HepG2 (cell line): ENCODE results near the gene ANAPC2. TPM values are rescaled to one million over a fixed set of nuclear protein-coding genes. Genes with fewer than 3 reads are reported as not detected.
A peak's percentile ranks its signal among the peaks of the same experiment; 100 is the strongest.

ENCODE experiments used
- ATAC-seq: fragments of 200-7000 bp; cut with Tn5 transposase; 3 replicates; pipeline ENCODE4 v1.9.1; 2020; ENCODE audit warnings: mild to moderate bottlenecking, moderate library complexity
- BruUV-seq: library from RNA; stranded (reverse); fragments of 400-500 nt; replicated peaks from 2 replicates; lab custom pipeline; 2021; lab: Mats Ljungman, UMichigan
- CTCF ChIA-PET: fragments of 300-600 bp; formaldehyde crosslinking; extraction: SDS; loops from one replicate; lab custom pipeline; 2021; ENCODE audit warnings: low total read pairs, inconsistent platforms, low intra/inter-chr PET ratio; lab: Yijun Ruan, JAX
- POLR2A ChIA-PET: fragments of 350-600 bp; sonication (Branson Sonifier 250); formaldehyde crosslinking; loops from one replicate; lab custom pipeline; 2020; ENCODE audit warnings: antibody characterized with exemption, inconsistent platforms; lab: Yijun Ruan, JAX
- DNase-seq: peaks from one replicate; pipeline ENCODE4 v3.0.0-alpha.2; 2015; ENCODE audit warnings: low spot score
- FAIRE-seq: peaks from 3 replicates; lab custom pipeline; 2011; peaks lifted over from hg19 to GRCh38; lab: Jason Lieb, UNC
- H2AFZ ChIP-seq: one replicate; pipeline ENCODE4 v1.6.1; 2011; ENCODE audit warnings: low read length, inconsistent platforms
- H3K27ac ChIP-seq: fragments of 300-600 bp; 3 replicates; pipeline ENCODE4 v1.8.0; 2011; ENCODE audit warnings: mixed run types, mild to moderate bottlenecking, mixed read lengths, low read length, inconsistent platforms; ENCODE audit not compliant: insufficient read depth; ENCODE audit errors: extremely low read length
- H3K27me3 ChIP-seq, 2 experiments: fragments of 200-600 bp in 1 of 2; 2 replicates in 1 of 2; 3 replicates in 1 of 2; pipeline versions ENCODE4 v1.6.0 to v1.8.0; 2011; ENCODE audit warnings: low read length in 2 of 2, mild to moderate bottlenecking in 2 of 2, moderate library complexity in 2 of 2, inconsistent platforms in 1 of 2; ENCODE audit not compliant: insufficient read depth in 2 of 2, control insufficient read depth in 1 of 2
- H3K36me3 ChIP-seq, 2 experiments: fragments of 200-600 bp in 1 of 2; replicated peaks in 1 of 2; 2 replicates in 1 of 2; 3 replicates in 1 of 2; pipeline versions ENCODE4 v1.5.1 to v1.8.0; 2011; ENCODE audit warnings: low read length in 2 of 2, inconsistent platforms in 1 of 2; ENCODE audit not compliant: insufficient read depth in 2 of 2, control insufficient read depth in 1 of 2
- H3K4me1 ChIP-seq: 2 replicates; pipeline ENCODE4 v1.5.1; 2012; ENCODE audit warnings: low read length, inconsistent platforms; ENCODE audit not compliant: insufficient read depth
- H3K4me2 ChIP-seq: 2 replicates; pipeline ENCODE4 v1.6.0; 2011; ENCODE audit warnings: low read depth, low read length, inconsistent platforms
- H3K4me3 ChIP-seq, 3 experiments: fragments of 200-600 bp in 1 of 3; sonication (generic), shearing (Covaris generic) in 1 of 3; replicated peaks in 1 of 3; 2 replicates each; pipeline ENCODE4 v1.5.1; 2011 to 2016; ENCODE audit warnings: low read length in 3 of 3, inconsistent platforms in 2 of 3, low read depth in 2 of 3, mild to moderate bottlenecking in 2 of 3, control low read depth in 1 of 3, mixed read lengths in 1 of 3; ENCODE audit not compliant: insufficient read depth in 1 of 3
- H3K79me2 ChIP-seq: one replicate; pipeline ENCODE4 v1.6.1; 2011; ENCODE audit warnings: low read length, inconsistent platforms; ENCODE audit not compliant: insufficient read depth
- H3K9ac ChIP-seq: 2 replicates; pipeline ENCODE4 v1.6.0; 2011; ENCODE audit warnings: mild to moderate bottlenecking, low read depth, low read length, inconsistent platforms; ENCODE audit not compliant: insufficient read depth
- H3K9me3 ChIP-seq: 2 replicates; pipeline ENCODE4 v1.5.1; 2012; ENCODE audit warnings: mild to moderate bottlenecking, low read length
- H4K20me1 ChIP-seq: 2 replicates; pipeline ENCODE4 v1.6.0; 2011; ENCODE audit warnings: inconsistent platforms, mild to moderate bottlenecking, low read length, moderate library complexity; ENCODE audit not compliant: insufficient read depth
- BHLHE40 ChIP-seq: IDR thresholded peaks from 2 replicates; pipeline ENCODE4 v1.6.1; 2011; ENCODE audit warnings: low read length, improper control_type of control experiment
- RBAK ChIP-seq: sonication (generic); formaldehyde crosslinking; IDR thresholded peaks from 2 replicates; pipeline ENCODE4 v1.5.1; 2020; ENCODE audit warnings: mild to moderate bottlenecking, missing genetic modification reagents
- SP1 ChIP-seq, 2 experiments: fragments of 450-650 bp in 1 of 2; sonication (generic) in 1 of 2; formaldehyde crosslinking in 1 of 2; IDR thresholded peaks; 2 replicates each; pipeline versions ENCODE4 v1.4.0 to v1.6.1; 2016 to 2020; ENCODE audit warnings: missing genetic modification reagents in 1 of 2
- SPEN ChIP-seq: sonication (generic); formaldehyde crosslinking; IDR thresholded peaks from 2 replicates; pipeline ENCODE4 v1.5.1; 2020; ENCODE audit warnings: low read depth, mild to moderate bottlenecking, missing genetic modification reagents
- TOE1 ChIP-seq: sonication (generic); formaldehyde crosslinking; IDR thresholded peaks from 2 replicates; pipeline ENCODE4 v1.4.0; 2020; ENCODE audit warnings: mild to moderate bottlenecking, missing genetic modification reagents
- ZBTB4 ChIP-seq: sonication (generic); formaldehyde crosslinking; IDR thresholded peaks from 2 replicates; pipeline ENCODE4 v1.4.0; 2020; ENCODE audit warnings: missing genetic modification reagents, mild to moderate bottlenecking, borderline replicate concordance
- ZNF235 ChIP-seq: sonication (generic); formaldehyde crosslinking; IDR thresholded peaks from 2 replicates; pipeline ENCODE4 v1.8.1; 2023; ENCODE audit warnings: mild to moderate bottlenecking, missing genetic modification reagents, borderline replicate concordance
- ZNF260 ChIP-seq: sonication (generic); formaldehyde crosslinking; IDR thresholded peaks from 2 replicates; pipeline ENCODE4 v1.4.0; 2020; ENCODE audit warnings: missing genetic modification reagents, low read depth, mild to moderate bottlenecking, borderline replicate concordance
- ZNF878 ChIP-seq: sonication (generic); formaldehyde crosslinking; IDR thresholded peaks from 2 replicates; pipeline ENCODE4 v1.8.1; 2023; ENCODE audit warnings: mild to moderate bottlenecking, missing genetic modification reagents, moderate library complexity
- ZSCAN12 ChIP-seq: sonication (generic); formaldehyde crosslinking; IDR thresholded peaks from 2 replicates; pipeline ENCODE4 v1.9.0; 2021; ENCODE audit warnings: mild to moderate bottlenecking, missing genetic modification reagents
- WGBS: methylation state at CpG from one replicate; pipeline ENCODE4 v1.1.6; 2017; ENCODE audit warnings: low lambda C conversion rate; 5-methylcytosine and 5-hydroxymethylcytosine counted together
- in situ Hi-C: cut with HindIII; loops from 2 replicates; pipeline ENCODE4 v1.10.0; 2017; ENCODE audit warnings: low pct_unique_long_range_greater_than_20kb; ENCODE audit not compliant: extremely low pct_ligation_motif_present
- intact Hi-C: fragments of 100-400 bp; cut with micrococcal nuclease; formaldehyde crosslinking; loops from one replicate; pipeline ENCODE4 v1.10.0; 2022; ENCODE audit not compliant: unreplicated experiment
- polyA plus RNA-seq, 8 experiments: library from polyadenylated mRNA; depleted of rRNA in 3 of 8; stranded (reverse) in 7 of 8; unstranded in 1 of 8; fragments of >200 nt; fragmentation: Illumina TruSeq in 4 of 8; extraction: Trizol in 4 of 8; gene quantifications; 2 replicates each; pipeline versions ENCODE4 v1.2.1 to v1.2.3, GENCODE V29; 2011 to 2016; ENCODE audit warnings: low read depth in 4 of 8, missing spikeins in 1 of 8, mixed read lengths in 1 of 8; ENCODE audit not compliant: insufficient read depth in 1 of 8
- total RNA-seq, 5 experiments: library from RNA; depleted of rRNA; stranded (reverse); fragments of >200 nt; fragmentation: Illumina TruSeq; extraction: Trizol; gene quantifications; 2 replicates each; pipeline ENCODE4 v1.2.3, GENCODE V29; 2016; ENCODE audit warnings: low read depth in 1 of 5
- TF ChIP-seq, protein P1 (sequence below): fragments of 450-650 bp; IDR thresholded peaks from 2 replicates; pipeline ENCODE4 v1.6.1; 2016
- TF ChIP-seq, protein P2 (sequence below), 2 experiments: sonication (generic) in 1 of 2; formaldehyde crosslinking in 1 of 2; IDR thresholded peaks; 2 replicates each; pipeline versions ENCODE4 v1.5.1 to v1.6.1; 2011 to 2020; ENCODE audit warnings: borderline replicate concordance in 1 of 2, low read depth in 1 of 2, low read length in 1 of 2, mild to moderate bottlenecking in 1 of 2, missing genetic modification reagents in 1 of 2, moderate library complexity in 1 of 2
- TF ChIP-seq, protein P3 (sequence below): sonication (generic); formaldehyde crosslinking; IDR thresholded peaks from 2 replicates; pipeline ENCODE4 v1.4.0; 2020; ENCODE audit warnings: missing genetic modification reagents

The ANAPC2 gene
- total and polyA plus RNA-seq, 2 of the 13 experiments (the other 11 are each of a cell fraction or from before 2014, with no cell fraction given), result 12.3 to 15.4 TPM

DNA sequence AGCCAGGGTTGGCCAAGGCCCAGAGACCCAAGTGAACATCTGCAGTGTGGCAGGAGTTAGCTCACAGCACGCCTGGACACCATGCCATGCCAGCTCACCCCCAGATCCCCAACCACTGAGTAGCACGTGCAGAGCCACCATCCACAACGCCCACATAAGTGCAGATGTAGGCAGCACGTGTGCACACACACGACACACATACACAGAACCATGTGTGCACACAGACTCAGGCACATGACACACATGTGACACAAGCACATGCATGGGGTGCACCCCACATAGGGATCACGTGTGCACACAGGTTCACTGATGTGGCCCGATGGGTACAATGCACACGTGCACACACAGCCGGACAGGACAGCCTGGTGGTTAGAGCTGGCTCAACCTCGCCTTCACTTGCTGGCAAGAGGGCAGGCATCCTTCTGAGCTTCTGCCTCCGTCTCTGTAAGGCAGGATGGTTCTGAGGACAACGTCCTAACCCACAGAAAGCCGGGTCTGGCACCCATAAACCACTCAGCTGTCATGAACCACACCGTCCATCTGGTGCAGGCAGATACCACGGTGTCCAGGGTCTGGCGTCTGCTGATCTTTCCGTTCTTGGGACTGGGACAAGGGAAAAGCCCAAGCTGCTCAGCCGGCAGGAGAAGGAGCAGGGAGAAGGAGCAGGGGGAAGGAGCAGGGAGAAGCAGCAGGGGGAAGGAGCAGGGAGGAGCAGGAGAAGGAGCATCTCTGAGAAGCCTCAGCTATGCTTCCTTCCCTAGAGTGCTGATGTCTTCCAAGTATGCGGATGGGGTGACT lies 30.5 kb downstream of the ANAPC2 start:
- no TSS peak for BruUV-seq
- ChIA-PET POLR2A (no interaction called here), CTCF (no interaction called here)
- no peak for FAIRE-seq
- Histone ChIP-seq H3K27me3 (peaks cover 13 to 59% of the 10 kb centered on the region in 2 experiments; a peak in 4 of 5 replicates), H3K9ac (no peak overlapping the region), H3K4me1 (no peaks in the 10 kb centered on the region), H2AFZ (no peak overlapping the region), H3K4me2 (no peak overlapping the region), H3K9me3 (no peaks in the 10 kb centered on the region), H3K36me3 (no peaks in the 10 kb centered on the region), H4K20me1 (no peaks in the 10 kb centered on the region), H3K4me3 (no peak overlapping the region), H3K79me2 (no peaks in the 10 kb centered on the region), H3K27ac (no peak overlapping the region)
- intact Hi-C loops, result no loop called here
- no peak for ATAC-seq
- in situ Hi-C loops, result no loop called here
- TF ChIP-seq, protein P1, sequence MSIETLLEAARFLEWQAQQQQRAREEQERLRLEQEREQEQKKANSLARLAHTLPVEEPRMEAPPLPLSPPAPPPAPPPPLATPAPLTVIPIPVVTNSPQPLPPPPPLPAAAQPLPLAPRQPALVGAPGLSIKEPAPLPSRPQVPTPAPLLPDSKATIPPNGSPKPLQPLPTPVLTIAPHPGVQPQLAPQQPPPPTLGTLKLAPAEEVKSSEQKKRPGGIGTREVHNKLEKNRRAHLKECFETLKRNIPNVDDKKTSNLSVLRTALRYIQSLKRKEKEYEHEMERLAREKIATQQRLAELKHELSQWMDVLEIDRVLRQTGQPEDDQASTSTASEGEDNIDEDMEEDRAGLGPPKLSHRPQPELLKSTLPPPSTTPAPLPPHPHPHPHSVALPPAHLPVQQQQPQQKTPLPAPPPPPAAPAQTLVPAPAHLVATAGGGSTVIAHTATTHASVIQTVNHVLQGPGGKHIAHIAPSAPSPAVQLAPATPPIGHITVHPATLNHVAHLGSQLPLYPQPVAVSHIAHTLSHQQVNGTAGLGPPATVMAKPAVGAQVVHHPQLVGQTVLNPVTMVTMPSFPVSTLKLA, result peak; percentile 99
- TF ChIP-seq RBAK (no peak), ZBTB4 (CRISPR knock-in tag) (no peak), BHLHE40 (peak; percentile 32; the same call in 1 of the 2 replicates), ZSCAN12 (no peak), ZNF235 (CRISPR knock-in tag) (no peak), ZNF878 (CRISPR knock-in tag) (no peak), SPEN (no peak), TOE1 (CRISPR knock-in tag) (no peak), ZNF260 (CRISPR knock-in tag) (no peak), SP1 (IDR thresholded peaks at IDR 0.05) (no peak), SP1 (CRISPR knock-in tag; IDR thresholded peaks at IDR 0.05) (0 out of 2 replicates have a peak, but pooled peaks have one; percentile 17)
- TF ChIP-seq, protein P2, sequence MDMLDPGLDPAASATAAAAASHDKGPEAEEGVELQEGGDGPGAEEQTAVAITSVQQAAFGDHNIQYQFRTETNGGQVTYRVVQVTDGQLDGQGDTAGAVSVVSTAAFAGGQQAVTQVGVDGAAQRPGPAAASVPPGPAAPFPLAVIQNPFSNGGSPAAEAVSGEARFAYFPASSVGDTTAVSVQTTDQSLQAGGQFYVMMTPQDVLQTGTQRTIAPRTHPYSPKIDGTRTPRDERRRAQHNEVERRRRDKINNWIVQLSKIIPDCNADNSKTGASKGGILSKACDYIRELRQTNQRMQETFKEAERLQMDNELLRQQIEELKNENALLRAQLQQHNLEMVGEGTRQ (IDR thresholded peaks at IDR 0.05; ENCODE audit: low read depth, low read length), result peak; percentile 19; the same call in 1 of the 2 replicates
- TF ChIP-seq, protein P2 (CRISPR knock-in tag; IDR thresholded peaks at IDR 0.05; ENCODE audit: borderline replicate concordance), result no peak
- TF ChIP-seq, protein P3, sequence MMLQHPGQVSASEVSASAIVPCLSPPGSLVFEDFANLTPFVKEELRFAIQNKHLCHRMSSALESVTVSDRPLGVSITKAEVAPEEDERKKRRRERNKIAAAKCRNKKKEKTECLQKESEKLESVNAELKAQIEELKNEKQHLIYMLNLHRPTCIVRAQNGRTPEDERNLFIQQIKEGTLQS (CRISPR knock-in tag), result no peak
- 16% methylated on average over 10 of the region's 19 CpGs for WGBS
- DNase-seq, result no peak
